ENCODE results near the gene NUDT5. TPM values are rescaled to one million over a fixed set of nuclear protein-coding genes. Genes with fewer than 3 reads are reported as not detected.

NUDT5 gene
- total RNA-seq, 1 donor from 2014 or later, result 68.4 TPM

GRCh38 chr10:12212454-12212853 is 16.8 kb upstream of the NUDT5 start:
- Histone ChIP-seq H3K4me3 (ENCODE audit: low read depth, low read length) (no peak overlapping the region), H3K27me3 (ENCODE audit: control insufficient read depth, insufficient read depth, low read length) (no peaks in the 10 kb centered on the region), H3K36me3 (ENCODE audit: control insufficient read depth, insufficient read depth, low read length) (peaks cover 10% of the 10 kb centered on the region)
- TF ChIP-seq CTCF (IDR thresholded peaks at IDR 0.05; ENCODE audit: insufficient read depth, low read length, severe bottlenecking), result no peak
- no peak for FAIRE-seq
- no peak for DNase-seq (ENCODE audit: low read depth)

- H3K36me3 ChIP-seq (ENCODE audit: control insufficient read depth, insufficient read depth, low read length), result peaks cover 7% of the 10 kb centered on the region
- H3K4me3 ChIP-seq (ENCODE audit: low read depth, low read length), result no peak overlapping the region
- no peak for FAIRE-seq
- no peak for TF ChIP-seq CTCF (IDR thresholded peaks at IDR 0.05; ENCODE audit: insufficient read depth, low read length, severe bottlenecking)
- H3K27me3 ChIP-seq (ENCODE audit: control insufficient read depth, insufficient read depth, low read length), result no peaks in the 10 kb centered on the region
- no peak for DNase-seq (ENCODE audit: low read depth)
These were observed 12.8 kb upstream of the NUDT5 start for GRCh38 chr10:12208460-12208859.

- no peak overlapping the region for H3K4me3 ChIP-seq (ENCODE audit: low read depth, low read length)
- peaks cover 14% of the 10 kb centered on the region for H3K36me3 ChIP-seq (ENCODE audit: control insufficient read depth, insufficient read depth, low read length)
- no peak for DNase-seq (ENCODE audit: low read depth)
- no peaks in the 10 kb centered on the region for H3K27me3 ChIP-seq (ENCODE audit: control insufficient read depth, insufficient read depth, low read length)
- FAIRE-seq, result no peak
- TF ChIP-seq CTCF (IDR thresholded peaks at IDR 0.05; ENCODE audit: insufficient read depth, low read length, severe bottlenecking), result no peak
These were observed 11.4 kb upstream of the NUDT5 start for GRCh38 chr10:12207114-12207513.

DNA sequence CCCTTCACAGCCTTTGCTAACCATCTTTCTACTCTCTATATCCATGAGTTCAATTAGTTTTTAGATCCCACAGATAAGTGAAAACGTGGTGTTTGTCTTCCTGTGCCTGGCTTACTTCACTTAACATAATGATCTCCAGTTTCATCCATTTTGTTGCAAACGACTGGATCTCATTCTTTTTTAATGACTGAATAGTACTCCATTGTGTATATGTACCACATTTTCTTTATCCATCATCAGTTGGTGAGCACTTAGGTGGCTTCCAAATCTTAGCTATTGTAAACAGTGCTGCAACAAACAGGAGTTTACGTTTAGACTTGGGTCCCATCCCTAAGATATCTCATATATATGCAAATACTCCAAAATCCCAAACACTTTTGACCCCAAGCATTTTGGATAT is 9.4 kb upstream of the NUDT5 start:
- no peak overlapping the region for H3K4me3 ChIP-seq (ENCODE audit: low read depth, low read length)
- H3K36me3 ChIP-seq (ENCODE audit: control insufficient read depth, insufficient read depth, low read length), result peaks cover 13% of the 10 kb centered on the region
- no peaks in the 10 kb centered on the region for H3K27me3 ChIP-seq (ENCODE audit: control insufficient read depth, insufficient read depth, low read length)
- TF ChIP-seq CTCF (IDR thresholded peaks at IDR 0.05; ENCODE audit: insufficient read depth, low read length, severe bottlenecking), result no peak
- FAIRE-seq (no peak), DNase-seq (ENCODE audit: low read depth) (no peak)

DNA sequence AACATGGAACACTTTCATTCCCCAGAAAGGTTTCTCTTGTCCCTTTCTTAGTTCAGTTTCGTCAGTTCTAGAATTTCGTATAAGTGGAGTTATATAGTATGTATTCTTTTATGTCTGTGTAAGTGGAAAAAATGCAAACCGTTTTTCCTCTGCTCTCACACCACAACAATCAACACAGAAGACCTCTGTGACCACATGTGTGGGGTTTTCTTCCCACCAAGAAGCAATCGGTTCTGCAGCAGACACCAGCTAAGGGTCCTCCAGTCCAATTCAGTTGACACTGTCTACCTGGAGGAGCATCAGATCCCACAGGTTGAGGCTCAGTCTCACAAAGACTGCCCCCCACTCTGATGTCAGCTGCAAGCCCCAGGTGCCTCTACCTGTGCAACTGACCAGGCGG is 6.5 kb upstream of the NUDT5 start:
- TF ChIP-seq CTCF (IDR thresholded peaks at IDR 0.05; ENCODE audit: insufficient read depth, low read length, severe bottlenecking), result no peak
- Histone ChIP-seq H3K36me3 (ENCODE audit: control insufficient read depth, insufficient read depth, low read length) (peaks cover 12% of the 10 kb centered on the region), H3K27me3 (ENCODE audit: control insufficient read depth, insufficient read depth, low read length) (no peaks in the 10 kb centered on the region), H3K4me3 (ENCODE audit: low read depth, low read length) (no peak overlapping the region)
- FAIRE-seq (no peak), DNase-seq (ENCODE audit: low read depth) (no peak)

GRCh38 chr10:12201543-12201942 is 5.9 kb upstream of the NUDT5 start:
- H3K27me3 ChIP-seq (ENCODE audit: control insufficient read depth, insufficient read depth, low read length), result no peaks in the 10 kb centered on the region
- DNase-seq (ENCODE audit: low read depth) (no peak), FAIRE-seq (peak; percentile 66)
- TF ChIP-seq CTCF (IDR thresholded peaks at IDR 0.05; ENCODE audit: insufficient read depth, low read length, severe bottlenecking), result no peak
- H3K4me3 ChIP-seq (ENCODE audit: low read depth, low read length), result no peak overlapping the region
- H3K36me3 ChIP-seq (ENCODE audit: control insufficient read depth, insufficient read depth, low read length), result peaks cover 12% of the 10 kb centered on the region
